ENCODE measurements around the gene COPB1.

Gene COPB1

GRCh38 chr11:14513800-14514199, 14.2 kb upstream of the COPB1 start:
- no peak overlapping the region for H3K9ac ChIP-seq (ENCODE audit: low read depth, low read length)
- DNase-seq = no peak

DNA sequence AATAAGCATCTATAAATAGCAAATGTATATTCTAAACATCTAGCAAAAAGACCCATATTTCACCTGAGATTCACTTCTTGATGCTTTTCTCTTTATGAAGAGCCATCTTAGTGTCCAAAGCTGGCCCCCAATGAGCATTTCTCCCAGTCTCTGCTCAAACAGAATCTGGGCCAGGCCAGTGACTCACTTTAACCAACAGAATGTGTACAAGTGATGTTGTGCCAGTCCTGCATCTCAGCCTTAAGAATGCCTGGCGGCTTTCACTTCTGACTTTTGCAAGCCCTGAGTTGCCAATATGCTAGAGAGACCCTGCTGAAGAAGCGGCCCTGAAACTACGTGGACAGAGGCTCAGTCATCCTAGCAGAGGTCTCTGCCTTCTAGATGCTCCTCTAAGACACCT, 6.9 kb upstream of the COPB1 start:
- no peak overlapping the region for H3K4me2 ChIP-seq (ENCODE audit: insufficient read depth, low read length)
- H3K9me3 ChIP-seq (ENCODE audit: insufficient read depth, low read length, severe bottlenecking) = no peaks in the 10 kb centered on the region
- no peak overlapping the region for H2AFZ ChIP-seq (ENCODE audit: low read depth, low read length)
- DNase-seq = no peak
- H3K4me1 ChIP-seq (ENCODE audit: insufficient read depth, low read length) = peaks cover under 1% of the 10 kb centered on the region; the same call in 1 of the 2 replicates
- TF ChIP-seq EZH2 (IDR thresholded peaks at IDR 0.05; ENCODE audit: borderline replicate concordance, low read depth, low read length, severe bottlenecking) = no peak
- TF ChIP-seq, protein P1, sequence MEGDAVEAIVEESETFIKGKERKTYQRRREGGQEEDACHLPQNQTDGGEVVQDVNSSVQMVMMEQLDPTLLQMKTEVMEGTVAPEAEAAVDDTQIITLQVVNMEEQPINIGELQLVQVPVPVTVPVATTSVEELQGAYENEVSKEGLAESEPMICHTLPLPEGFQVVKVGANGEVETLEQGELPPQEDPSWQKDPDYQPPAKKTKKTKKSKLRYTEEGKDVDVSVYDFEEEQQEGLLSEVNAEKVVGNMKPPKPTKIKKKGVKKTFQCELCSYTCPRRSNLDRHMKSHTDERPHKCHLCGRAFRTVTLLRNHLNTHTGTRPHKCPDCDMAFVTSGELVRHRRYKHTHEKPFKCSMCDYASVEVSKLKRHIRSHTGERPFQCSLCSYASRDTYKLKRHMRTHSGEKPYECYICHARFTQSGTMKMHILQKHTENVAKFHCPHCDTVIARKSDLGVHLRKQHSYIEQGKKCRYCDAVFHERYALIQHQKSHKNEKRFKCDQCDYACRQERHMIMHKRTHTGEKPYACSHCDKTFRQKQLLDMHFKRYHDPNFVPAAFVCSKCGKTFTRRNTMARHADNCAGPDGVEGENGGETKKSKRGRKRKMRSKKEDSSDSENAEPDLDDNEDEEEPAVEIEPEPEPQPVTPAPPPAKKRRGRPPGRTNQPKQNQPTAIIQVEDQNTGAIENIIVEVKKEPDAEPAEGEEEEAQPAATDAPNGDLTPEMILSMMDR (IDR thresholded peaks at IDR 0.05; ENCODE audit: borderline replicate concordance, extremely low read depth, low read length, poor library complexity, severe bottlenecking) = no peak
- no peak overlapping the region for H3K27ac ChIP-seq (ENCODE audit: low read length)
- H3K79me2 ChIP-seq (ENCODE audit: insufficient read depth, low read length) = peaks cover 3% of the 10 kb centered on the region; the same call in 1 of the 2 replicates
- no peak for ATAC-seq (ENCODE audit: insufficient read depth, low read depth)
- no peak overlapping the region for H3K4me3 ChIP-seq (ENCODE audit: low read depth in 1 of 2, low read length in 2 of 2)
- no peak overlapping the region for H3K9ac ChIP-seq (ENCODE audit: low read depth, low read length)
- peaks cover 78% of the 10 kb centered on the region for H3K36me3 ChIP-seq (ENCODE audit: insufficient read depth, low read length)
- peaks cover 7% of the 10 kb centered on the region; the same call in 1 of the 2 replicates for H4K20me1 ChIP-seq (ENCODE audit: insufficient read depth, low read length)
- no peaks in the 10 kb centered on the region for H3K27me3 ChIP-seq (ENCODE audit: insufficient read depth, low read length, poor library complexity)

More at GRCh38 chr11:14513800-14514199, 14.2 kb upstream of the COPB1 start:
- Histone ChIP-seq H2AFZ (ENCODE audit: low read depth, low read length) (no peak overlapping the region), H3K79me2 (ENCODE audit: insufficient read depth, low read length) (peaks cover 58% of the 10 kb centered on the region), H3K4me1 (ENCODE audit: insufficient read depth, low read length) (peaks cover 24% of the 10 kb centered on the region), H3K27me3 (ENCODE audit: insufficient read depth, low read length, poor library complexity) (no peaks in the 10 kb centered on the region), H3K27ac (ENCODE audit: low read length) (no peak overlapping the region), H3K4me3 (ENCODE audit: low read depth in 1 of 2, low read length in 2 of 2) (no peak overlapping the region), H4K20me1 (ENCODE audit: insufficient read depth, low read length) (peaks cover 5% of the 10 kb centered on the region; the same call in 1 of the 2 replicates), H3K9me3 (ENCODE audit: insufficient read depth, low read length, severe bottlenecking) (no peaks in the 10 kb centered on the region), H3K36me3 (ENCODE audit: insufficient read depth, low read length) (peaks cover 94% of the 10 kb centered on the region), H3K4me2 (ENCODE audit: insufficient read depth, low read length) (no peak overlapping the region)
- no peak for TF ChIP-seq EZH2 (IDR thresholded peaks at IDR 0.05; ENCODE audit: borderline replicate concordance, low read depth, low read length, severe bottlenecking)
- TF ChIP-seq, protein P1 (IDR thresholded peaks at IDR 0.05; ENCODE audit: borderline replicate concordance, extremely low read depth, low read length, poor library complexity, severe bottlenecking) = no peak
- ATAC-seq (ENCODE audit: insufficient read depth, low read depth) = no peak

DNA sequence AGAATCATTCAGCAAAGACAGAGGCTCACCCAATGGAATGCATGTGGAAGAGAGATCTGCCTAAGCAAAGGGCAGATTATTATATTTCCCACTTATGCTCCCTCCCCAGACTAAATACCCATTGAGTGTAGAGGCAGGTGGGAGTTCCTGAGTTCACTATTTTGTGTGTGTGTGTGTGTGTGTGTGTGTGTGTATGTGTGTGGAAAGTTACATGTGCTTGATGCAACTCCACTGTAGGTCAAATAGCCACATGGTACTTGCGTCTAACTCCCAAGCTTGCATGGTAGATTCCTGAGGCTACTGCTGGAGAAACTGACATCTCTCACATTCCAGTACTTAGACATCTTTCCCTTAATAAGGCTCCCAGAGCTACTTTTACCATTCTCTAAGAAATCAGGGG, 3.4 kb upstream of the COPB1 start:
- ATAC-seq (ENCODE audit: insufficient read depth, low read depth) = no peak
- Histone ChIP-seq H3K27ac (ENCODE audit: low read length) (no peak overlapping the region), H2AFZ (ENCODE audit: low read depth, low read length) (no peak overlapping the region), H3K4me2 (ENCODE audit: insufficient read depth, low read length) (no peak overlapping the region), H3K9me3 (ENCODE audit: insufficient read depth, low read length, severe bottlenecking) (no peaks in the 10 kb centered on the region), H3K4me3 (ENCODE audit: low read depth in 1 of 2, low read length in 2 of 2) (no peak overlapping the region), H4K20me1 (ENCODE audit: insufficient read depth, low read length) (no peaks in the 10 kb centered on the region; the same call in 1 of the 2 replicates), H3K4me1 (ENCODE audit: insufficient read depth, low read length) (peaks cover 23% of the 10 kb centered on the region), H3K79me2 (ENCODE audit: insufficient read depth, low read length) (peaks cover 16% of the 10 kb centered on the region), H3K9ac (ENCODE audit: low read depth, low read length) (no peak overlapping the region), H3K36me3 (ENCODE audit: insufficient read depth, low read length) (peaks cover 50% of the 10 kb centered on the region), H3K27me3 (ENCODE audit: insufficient read depth, low read length, poor library complexity) (no peaks in the 10 kb centered on the region)
- TF ChIP-seq EZH2 (IDR thresholded peaks at IDR 0.05; ENCODE audit: borderline replicate concordance, low read depth, low read length, severe bottlenecking) = no peak
- TF ChIP-seq, protein P1 (IDR thresholded peaks at IDR 0.05; ENCODE audit: borderline replicate concordance, extremely low read depth, low read length, poor library complexity, severe bottlenecking) = no peak
- DNase-seq = no peak

All from DND-41 (cell line).